ENCODE results near the gene AHDC1.

AHDC1 gene

GRCh38 chr1:27618341-27619082, 14.6 kb upstream of the AHDC1 start:
- DNase-seq, result peak; percentile 76
- in situ Hi-C loops (cut with MboI; ENCODE audit: low pct_unique_long_range_greater_than_20kb, low sequenced_read_pairs), result no loop called here

- in situ Hi-C loops (cut with MboI; ENCODE audit: low pct_unique_long_range_greater_than_20kb, low sequenced_read_pairs), result no loop called here
- DNase-seq, result no peak
Observed at GRCh38 chr1:27617420-27617819, 13.5 kb upstream of the AHDC1 start.

GRCh38 chr1:27616441-27616840, 12.5 kb upstream of the AHDC1 start:
- no peak for DNase-seq
- in situ Hi-C loops (cut with MboI; ENCODE audit: low pct_unique_long_range_greater_than_20kb, low sequenced_read_pairs), result no loop called here

GRCh38 chr1:27615346-27616192, 11.6 kb upstream of the AHDC1 start:
- no peak for DNase-seq
- in situ Hi-C loops (cut with MboI; ENCODE audit: low pct_unique_long_range_greater_than_20kb, low sequenced_read_pairs), result no loop called here

GRCh38 chr1:27614625-27615344, 10.8 kb upstream of the AHDC1 start:
- in situ Hi-C loops (cut with MboI; ENCODE audit: low pct_unique_long_range_greater_than_20kb, low sequenced_read_pairs), result no loop called here
- no peak for DNase-seq

- in situ Hi-C loops (cut with MboI; ENCODE audit: low pct_unique_long_range_greater_than_20kb, low sequenced_read_pairs), result no loop called here
- DNase-seq, result no peak
Observed at GRCh38 chr1:27614043-27614624, 10.2 kb upstream of the AHDC1 start.

- in situ Hi-C loops (cut with MboI; ENCODE audit: low pct_unique_long_range_greater_than_20kb, low sequenced_read_pairs), result no loop called here
- no peak for DNase-seq
Observed at GRCh38 chr1:27612718-27613117, 8.8 kb upstream of the AHDC1 start.

- in situ Hi-C loops (cut with MboI; ENCODE audit: low pct_unique_long_range_greater_than_20kb, low sequenced_read_pairs), result no loop called here
- no peak for DNase-seq
Observed at GRCh38 chr1:27611450-27611849, 7.5 kb upstream of the AHDC1 start.

- in situ Hi-C loops (cut with MboI; ENCODE audit: low pct_unique_long_range_greater_than_20kb, low sequenced_read_pairs), result no loop called here
- peak; percentile 47 for DNase-seq
Observed at GRCh38 chr1:27609618-27610240, 5.8 kb upstream of the AHDC1 start.

- in situ Hi-C loops (cut with MboI; ENCODE audit: low pct_unique_long_range_greater_than_20kb, low sequenced_read_pairs), result no loop called here
- DNase-seq, result no peak
Observed at GRCh38 chr1:27609210-27609555, 5.2 kb upstream of the AHDC1 start.

- in situ Hi-C loops (cut with MboI; ENCODE audit: low pct_unique_long_range_greater_than_20kb, low sequenced_read_pairs), result no loop called here
- DNase-seq, result peak; percentile 77
Observed at GRCh38 chr1:27607239-27607804, 3.4 kb upstream of the AHDC1 start.

- in situ Hi-C loops (cut with MboI; ENCODE audit: low pct_unique_long_range_greater_than_20kb, low sequenced_read_pairs), result no loop called here
- DNase-seq, result peak; percentile 39
Observed at GRCh38 chr1:27606708-27607238, 2.8 kb upstream of the AHDC1 start.

GRCh38 chr1:27605796-27606707, 2.1 kb upstream of the AHDC1 start:
- in situ Hi-C loops (cut with MboI; ENCODE audit: low pct_unique_long_range_greater_than_20kb, low sequenced_read_pairs), result no loop called here
- peak; percentile 78 for DNase-seq

GRCh38 chr1:27605300-27605766, 1.4 kb upstream of the AHDC1 start:
- in situ Hi-C loops (cut with MboI; ENCODE audit: low pct_unique_long_range_greater_than_20kb, low sequenced_read_pairs), result no loop called here
- DNase-seq, result no peak

GRCh38 chr1:27604579-27605299, 795 bp upstream of the AHDC1 start:
- in situ Hi-C loops (cut with MboI; ENCODE audit: low pct_unique_long_range_greater_than_20kb, low sequenced_read_pairs), result no loop called here
- no peak for DNase-seq

GRCh38 chr1:27603309-27603680, 649 bp downstream of the AHDC1 start:
- DNase-seq, result no peak
- in situ Hi-C loops (cut with MboI; ENCODE audit: low pct_unique_long_range_greater_than_20kb, low sequenced_read_pairs), result no loop called here

Measured in KBM-7 (cell line).